Suprapubic skin (tissue), 4 donors: Measurements from ENCODE around the gene GRIK5. TPM values are rescaled to one million over a fixed set of nuclear protein-coding genes. Genes with fewer than 3 reads are reported as not detected.

Source experiments
- DNase-seq, 2 donors: peaks; one replicate each; pipeline ENCODE4 v3.0.0-alpha.2; 2019; ENCODE audit warnings: low spot score in 2 of 2
- H3K27ac ChIP-seq: fragments of 200-600 bp; sonication (generic); one replicate; pipeline ENCODE4 v1.5.1; 2019
- H3K27me3 ChIP-seq: fragments of 200-600 bp; sonication (generic); one replicate; pipeline ENCODE4 v1.5.1; 2019
- H3K36me3 ChIP-seq: fragments of 200-600 bp; sonication (generic); one replicate; pipeline ENCODE4 v1.5.1; 2019
- H3K4me1 ChIP-seq: fragments of 200-600 bp; sonication (generic); one replicate; pipeline ENCODE4 v1.5.1; 2019
- H3K4me3 ChIP-seq: fragments of 200-600 bp; sonication (generic); one replicate; pipeline ENCODE4 v1.5.1; 2019; ENCODE audit warnings: mild to moderate bottlenecking
- H3K9me3 ChIP-seq: fragments of 200-600 bp; sonication (generic); one replicate; pipeline ENCODE4 v1.5.1; 2019
- CTCF ChIP-seq, 2 donors: fragments of 200-600 bp in 1 of 2; fragments of 450-650 bp in 1 of 2; sonication (generic) in 1 of 2; IDR thresholded peaks; one replicate each; pipeline ENCODE4 v1.5.1; 2016 to 2019; ENCODE audit warnings: antibody characterized with exemption in 2 of 2, mild to moderate bottlenecking in 1 of 2, moderate library complexity in 1 of 2
- EP300 ChIP-seq: sonication (generic); formaldehyde crosslinking; IDR thresholded peaks from one replicate; pipeline ENCODE4 v1.6.1; 2017; ENCODE audit warnings: antibody characterized with exemption
- POLR2A ChIP-seq, 2 donors: fragments of 450-650 bp; IDR thresholded peaks; one replicate each; pipeline ENCODE4 v1.6.1; 2017; ENCODE audit warnings: antibody characterized with exemption in 2 of 2, mild to moderate bottlenecking in 2 of 2, moderate library complexity in 2 of 2
- POLR2AphosphoS5 ChIP-seq, 3 donors: sonication (generic); formaldehyde crosslinking; IDR thresholded peaks; one replicate each; pipeline ENCODE4 v1.6.1; 2017; ENCODE audit warnings: antibody characterized with exemption in 3 of 3
- WGBS: methylation state at CpG from one replicate; pipeline ENCODE4 v1.1.5; 2018; 5-methylcytosine and 5-hydroxymethylcytosine counted together
- total RNA-seq, 4 donors: library from RNA; depleted of rRNA; stranded (reverse); fragments of >200 nt; gene quantifications; one replicate each; pipeline ENCODE4 v1.1.0, GENCODE V29; 2016

Gene GRIK5
- total RNA-seq, 4 donors from 2014 or later, result 0.68 to 2.3 (median 1.1) TPM

- no peak overlapping the region for H3K27ac ChIP-seq
- H3K9me3 ChIP-seq, result no peaks in the 10 kb centered on the region
- WGBS, result 80% methylated on average over 6 of the region's 6 CpGs
- no peaks in the 10 kb centered on the region for H3K36me3 ChIP-seq
- peaks cover 56% of the 10 kb centered on the region for H3K27me3 ChIP-seq
- no peaks in the 10 kb centered on the region for H3K4me1 ChIP-seq
- TF ChIP-seq EP300 (no peak), POLR2A (IDR thresholded peaks at IDR 0.05) (no peak), POLR2AphosphoS5 (IDR thresholded peaks at IDR 0.05) (no peak), CTCF (IDR thresholded peaks at IDR 0.05) (no peak)
- H3K4me3 ChIP-seq, result no peak overlapping the region
- DNase-seq, result no peak
Observed at GRCh38 chr19:42067315-42067888, 2.6 kb downstream of the GRIK5 start.

GRCh38 chr19:42066075-42066754, 3.8 kb downstream of the GRIK5 start:
- 46% methylated on average over 9 of the region's 9 CpGs for WGBS
- DNase-seq, result no peak

GRCh38 chr19:42065511-42065910, 4.5 kb downstream of the GRIK5 start:
- Histone ChIP-seq H3K9me3 (no peaks in the 10 kb centered on the region), H3K4me3 (no peak overlapping the region), H3K27me3 (peaks cover 53% of the 10 kb centered on the region), H3K4me1 (no peaks in the 10 kb centered on the region), H3K27ac (no peak overlapping the region), H3K36me3 (no peaks in the 10 kb centered on the region)
- DNase-seq, result no peak
- no peak for TF ChIP-seq POLR2AphosphoS5 (IDR thresholded peaks at IDR 0.05)
- no peak for TF ChIP-seq CTCF (IDR thresholded peaks at IDR 0.05)
- TF ChIP-seq EP300, result no peak
- no peak for TF ChIP-seq POLR2A (IDR thresholded peaks at IDR 0.05)
- 60% methylated on average over 1 of the region's 9 CpGs for WGBS

More at GRCh38 chr19:42066075-42066754, 3.8 kb downstream of the GRIK5 start:
- Histone ChIP-seq H3K4me1 (no peaks in the 10 kb centered on the region), H3K27ac (no peak overlapping the region), H3K9me3 (no peaks in the 10 kb centered on the region), H3K4me3 (no peak overlapping the region), H3K36me3 (no peaks in the 10 kb centered on the region), H3K27me3 (peaks cover 56% of the 10 kb centered on the region)
- no peak for TF ChIP-seq POLR2AphosphoS5 (IDR thresholded peaks at IDR 0.05)
- no peak for TF ChIP-seq POLR2A (IDR thresholded peaks at IDR 0.05)
- no peak for TF ChIP-seq EP300
- no peak for TF ChIP-seq CTCF (IDR thresholded peaks at IDR 0.05)

- no peak for DNase-seq
- 95% methylated on average over 10 of the region's 13 CpGs for WGBS
- Histone ChIP-seq H3K27me3 (peaks cover 48% of the 10 kb centered on the region), H3K4me3 (no peak overlapping the region), H3K4me1 (no peaks in the 10 kb centered on the region), H3K9me3 (no peaks in the 10 kb centered on the region), H3K36me3 (no peaks in the 10 kb centered on the region), H3K27ac (no peak overlapping the region)
- TF ChIP-seq POLR2A (IDR thresholded peaks at IDR 0.05) (no peak), POLR2AphosphoS5 (IDR thresholded peaks at IDR 0.05) (no peak), EP300 (no peak), CTCF (IDR thresholded peaks at IDR 0.05) (no peak)
Observed at GRCh38 chr19:42065051-42065450, 5.0 kb downstream of the GRIK5 start.

- Histone ChIP-seq H3K27me3 (peaks cover 42% of the 10 kb centered on the region), H3K27ac (no peak overlapping the region), H3K4me3 (no peak overlapping the region), H3K9me3 (no peaks in the 10 kb centered on the region), H3K4me1 (no peaks in the 10 kb centered on the region), H3K36me3 (no peaks in the 10 kb centered on the region)
- 88% methylated on average over 6 of the region's 6 CpGs for WGBS
- TF ChIP-seq POLR2AphosphoS5 (IDR thresholded peaks at IDR 0.05) (no peak), POLR2A (IDR thresholded peaks at IDR 0.05) (no peak), CTCF (IDR thresholded peaks at IDR 0.05) (no peak), EP300 (no peak)
- no peak for DNase-seq
Observed at GRCh38 chr19:42064432-42064831, 5.6 kb downstream of the GRIK5 start.
